ENCODE measurements around the gene GOLGA2. TPM values are rescaled to one million over a fixed set of nuclear protein-coding genes. Genes with fewer than 3 reads are reported as not detected.
A peak's percentile ranks its signal among the peaks of the same experiment; 100 is the strongest.

The GOLGA2 gene
- polyA plus RNA-seq, 1 donor, result 92.5 TPM

GRCh38 chr9:128259156-128259555 lies 16.7 kb downstream of the GOLGA2 start:
- DNase-seq, result no peak

DNA sequence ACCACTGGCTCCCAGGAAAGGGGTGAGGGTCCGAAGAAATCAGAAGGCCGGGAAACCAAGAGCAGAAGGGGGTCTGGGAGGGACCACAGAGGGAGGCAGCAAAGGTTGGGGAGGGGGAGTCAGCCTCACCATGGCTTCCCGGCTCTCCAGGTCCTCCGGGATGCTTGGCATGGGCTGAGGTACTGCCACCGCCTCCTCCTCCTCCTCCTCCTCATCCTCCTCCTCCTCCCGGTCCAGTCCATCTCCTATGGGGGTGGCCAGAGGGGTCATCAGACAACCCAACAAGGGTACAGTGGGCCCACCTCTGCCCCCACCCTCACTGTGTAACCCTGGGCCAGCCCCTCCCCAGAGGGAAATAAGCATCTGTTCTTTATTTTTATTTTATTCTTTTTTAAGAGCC lies 17.5 kb downstream of the GOLGA2 start:
- no peak for DNase-seq

DNA sequence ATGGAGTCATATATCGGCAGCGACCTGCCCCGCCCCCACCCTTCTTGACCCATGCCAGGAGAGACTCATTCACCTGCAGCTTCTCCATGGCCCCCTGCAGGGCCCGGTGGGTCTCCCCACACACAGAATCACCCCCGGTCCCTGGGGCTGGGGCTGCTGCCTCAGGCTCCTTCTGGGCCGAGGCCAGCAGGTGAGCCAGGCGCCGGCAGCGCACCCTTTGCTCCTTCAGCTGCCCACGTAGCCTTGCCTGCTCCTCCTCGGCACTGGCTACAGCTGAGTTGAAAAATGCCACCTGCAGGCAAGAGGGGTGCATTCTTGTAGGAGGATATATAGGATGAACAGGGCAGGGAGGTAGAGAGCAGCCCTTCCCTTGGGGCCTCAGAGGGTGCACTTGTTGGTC lies 17.9 kb downstream of the GOLGA2 start:
- no peak for DNase-seq

GRCh38 chr9:128257086-128257825 lies 18.6 kb downstream of the GOLGA2 start:
- no peak for DNase-seq

DNA sequence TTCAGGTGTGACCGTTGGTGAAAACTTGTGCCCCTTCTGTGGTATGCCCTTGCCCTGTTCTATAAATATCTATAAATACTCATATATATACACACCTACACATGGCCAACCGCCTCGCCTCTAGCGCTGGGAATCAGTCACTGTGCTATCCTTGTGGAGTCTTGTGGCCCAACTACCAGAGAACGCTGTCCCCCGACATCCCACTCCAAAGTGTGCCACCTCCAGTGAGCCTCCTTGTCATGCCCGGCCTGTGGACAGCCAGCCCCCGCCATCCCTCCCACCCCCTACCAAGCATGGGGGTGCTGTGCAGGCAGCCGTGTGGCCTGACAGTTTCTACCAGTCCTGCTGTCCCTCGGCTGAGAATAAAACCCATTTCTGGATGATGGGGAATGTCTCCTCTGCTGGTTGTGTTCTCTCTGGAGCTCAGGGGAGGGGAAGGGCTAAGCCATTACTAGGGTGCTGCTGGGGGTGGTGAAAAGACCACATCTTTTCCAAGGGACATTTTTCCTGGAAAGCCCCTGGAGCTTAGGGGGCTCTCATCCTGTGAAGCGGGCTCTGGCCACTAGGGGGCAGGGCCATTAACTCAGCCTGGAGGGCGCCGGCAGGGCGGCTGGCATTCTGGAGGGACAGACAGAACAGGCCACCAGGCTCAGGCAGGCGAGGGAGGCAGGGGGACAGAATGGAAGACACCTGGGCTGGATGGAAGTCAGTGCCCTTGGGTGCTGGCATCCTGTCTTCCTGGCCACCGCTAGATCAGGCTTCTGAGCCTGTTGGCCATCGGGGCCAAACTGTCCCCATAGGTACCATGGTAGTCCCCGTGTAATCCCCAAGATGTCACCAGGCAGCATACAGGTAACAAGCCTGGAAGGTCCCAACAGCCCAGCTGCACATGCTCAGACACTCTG lies 20.7 kb downstream of the GOLGA2 start:
- DNase-seq, result peak; percentile 64

DNA sequence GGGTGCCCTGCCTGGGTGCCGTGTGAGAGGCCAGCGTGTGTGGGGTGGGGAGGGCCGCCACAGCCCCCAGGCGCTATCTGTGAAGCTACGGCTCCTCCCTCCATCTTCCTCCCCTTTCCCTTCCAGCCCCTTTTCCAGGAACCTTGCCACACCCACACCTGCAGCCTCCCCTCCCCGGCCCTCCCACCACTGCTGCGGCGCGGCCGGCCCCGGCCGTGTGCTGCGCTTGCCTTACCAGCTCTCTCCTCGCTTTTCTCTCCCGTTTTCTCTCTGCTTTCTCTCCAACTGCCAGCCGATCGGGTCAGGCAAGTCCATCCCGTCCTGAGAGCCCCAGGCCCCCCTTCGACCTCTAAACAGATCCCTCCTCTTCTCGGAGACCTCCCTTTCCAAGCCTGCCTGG lies 21.4 kb downstream of the GOLGA2 start:
- DNase-seq, result no peak

- no peak for DNase-seq
Measured at GRCh38 chr9:128253991-128254346, 21.8 kb downstream of the GOLGA2 start.

- no peak for DNase-seq
Measured at GRCh38 chr9:128253140-128253990, 22.4 kb downstream of the GOLGA2 start.

- no peak for DNase-seq
Measured at GRCh38 chr9:128252317-128253139, 23.3 kb downstream of the GOLGA2 start.

- DNase-seq, result no peak
Measured at GRCh38 chr9:128251732-128252100, 24.1 kb downstream of the GOLGA2 start.

- DNase-seq, result no peak
Measured at GRCh38 chr9:128250839-128251731, 24.7 kb downstream of the GOLGA2 start.

DNA sequence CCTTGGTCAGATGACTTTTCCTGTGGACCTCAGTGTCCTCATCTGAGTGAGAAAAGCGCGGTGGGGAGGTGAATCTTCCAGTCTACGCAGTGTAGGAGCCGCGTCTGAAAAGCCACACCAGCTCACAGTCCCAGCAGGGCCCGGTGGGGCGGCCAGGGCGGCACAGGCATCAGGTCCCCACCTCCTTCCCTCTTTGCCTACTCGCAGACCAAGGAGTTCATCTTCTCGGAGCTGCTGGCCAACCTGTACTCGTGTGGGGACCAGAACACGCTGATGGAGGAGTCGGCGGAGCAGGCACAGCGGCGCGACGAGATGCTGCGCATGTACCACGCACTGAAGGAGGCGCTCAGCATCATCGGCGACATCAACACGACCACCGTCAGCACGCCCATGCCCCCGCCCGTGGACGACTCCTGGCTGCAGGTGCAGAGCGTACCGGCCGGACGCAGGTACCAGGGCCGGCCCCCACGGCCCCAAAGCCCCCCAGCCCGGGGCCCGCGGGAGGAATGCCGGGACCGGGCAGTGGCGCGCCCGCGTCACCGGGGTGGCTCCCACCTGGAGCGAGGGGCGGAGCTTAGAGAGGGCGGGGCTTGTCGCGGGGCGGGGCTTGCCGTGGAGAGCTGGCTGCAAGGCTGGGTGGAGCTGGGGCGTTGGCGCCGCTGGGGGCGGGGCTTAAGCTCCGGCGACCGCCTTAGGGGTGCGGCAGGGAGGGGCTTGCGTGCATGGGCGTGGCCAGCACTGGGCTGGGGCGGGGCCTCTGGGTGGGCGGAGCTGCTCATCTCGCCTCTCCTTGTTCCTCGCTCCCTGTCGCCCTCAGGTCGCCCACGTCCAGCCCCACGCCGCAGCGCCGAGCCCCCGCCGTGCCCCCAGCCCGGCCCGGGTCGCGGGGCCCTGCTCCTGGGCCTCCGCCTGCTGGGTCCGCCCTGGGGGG lies 25.6 kb downstream of the GOLGA2 start:
- peak; percentile 84 for DNase-seq

DNA sequence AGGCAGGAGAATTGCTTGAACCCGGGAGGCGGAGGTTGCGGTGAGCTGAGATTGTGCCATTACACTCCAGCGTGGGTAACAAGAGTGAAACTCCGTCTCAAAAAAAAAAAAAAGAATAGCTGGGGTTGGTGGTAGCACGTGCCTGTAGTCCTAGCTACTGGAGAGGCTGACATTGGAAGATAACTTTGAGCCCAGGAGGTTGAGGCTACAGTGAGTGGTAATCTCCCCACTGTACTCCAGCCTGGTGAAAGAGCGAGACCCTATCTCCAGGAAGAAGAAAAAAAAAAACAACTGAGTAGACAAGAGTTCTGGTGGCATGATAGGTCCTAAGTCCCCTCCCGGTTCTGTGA lies 26.3 kb downstream of the GOLGA2 start:
- DNase-seq, result no peak

DNA sequence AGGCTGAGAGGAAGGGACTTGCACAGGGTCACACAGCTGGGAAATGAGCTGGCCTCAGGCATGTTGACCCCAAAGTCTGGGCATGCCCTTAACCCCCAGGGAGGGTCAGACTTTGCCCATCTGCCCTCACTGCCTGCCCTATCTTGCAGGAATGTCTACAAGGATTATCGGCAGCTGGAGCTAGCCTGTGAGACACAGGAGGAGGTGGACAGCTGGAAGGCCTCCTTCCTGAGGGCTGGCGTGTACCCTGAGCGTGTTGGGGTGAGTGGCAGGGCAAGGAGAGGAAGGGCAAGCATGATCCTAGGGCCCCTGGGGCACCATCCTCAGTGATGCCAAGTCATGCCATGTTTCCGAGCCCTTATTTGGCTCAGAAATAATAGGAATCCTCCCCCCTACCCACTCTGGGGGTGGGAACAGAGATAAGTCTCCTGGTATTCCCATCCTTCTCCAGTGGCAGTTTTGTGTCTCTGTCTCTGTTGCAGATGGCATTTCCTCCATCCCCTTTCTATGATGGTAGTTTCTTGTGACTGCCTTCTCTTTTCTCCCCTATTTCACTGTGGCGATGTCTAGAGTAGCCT lies 28.5 kb downstream of the GOLGA2 start:
- no peak for DNase-seq

GRCh38 chr9:128246471-128246870 lies 29.3 kb downstream of the GOLGA2 start:
- no peak for DNase-seq

GRCh38 chr9:128245421-128246151 lies 30.2 kb downstream of the GOLGA2 start:
- DNase-seq, result peak; percentile 79

DNA sequence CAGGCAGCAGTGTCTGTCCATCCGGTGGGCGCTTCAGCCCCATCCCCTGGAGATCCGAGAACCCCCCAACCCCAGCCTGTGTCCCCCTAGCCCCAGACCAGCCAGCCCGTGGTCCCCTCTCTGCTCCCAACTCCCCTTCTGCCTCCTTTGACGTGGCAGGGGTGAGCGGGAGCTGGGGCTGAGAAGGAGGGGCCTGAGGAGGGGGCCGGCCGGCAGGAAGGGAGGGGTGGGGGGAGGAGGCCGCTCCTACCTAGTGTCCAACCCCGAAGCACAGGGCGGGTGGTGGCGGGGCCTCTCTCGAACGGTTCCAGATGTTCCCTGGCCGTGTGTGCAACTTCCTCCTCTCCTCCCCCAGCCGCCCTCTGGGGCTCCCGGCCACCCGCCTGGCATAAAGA lies 31.0 kb downstream of the GOLGA2 start:
- peak; percentile 88 for DNase-seq

DNA sequence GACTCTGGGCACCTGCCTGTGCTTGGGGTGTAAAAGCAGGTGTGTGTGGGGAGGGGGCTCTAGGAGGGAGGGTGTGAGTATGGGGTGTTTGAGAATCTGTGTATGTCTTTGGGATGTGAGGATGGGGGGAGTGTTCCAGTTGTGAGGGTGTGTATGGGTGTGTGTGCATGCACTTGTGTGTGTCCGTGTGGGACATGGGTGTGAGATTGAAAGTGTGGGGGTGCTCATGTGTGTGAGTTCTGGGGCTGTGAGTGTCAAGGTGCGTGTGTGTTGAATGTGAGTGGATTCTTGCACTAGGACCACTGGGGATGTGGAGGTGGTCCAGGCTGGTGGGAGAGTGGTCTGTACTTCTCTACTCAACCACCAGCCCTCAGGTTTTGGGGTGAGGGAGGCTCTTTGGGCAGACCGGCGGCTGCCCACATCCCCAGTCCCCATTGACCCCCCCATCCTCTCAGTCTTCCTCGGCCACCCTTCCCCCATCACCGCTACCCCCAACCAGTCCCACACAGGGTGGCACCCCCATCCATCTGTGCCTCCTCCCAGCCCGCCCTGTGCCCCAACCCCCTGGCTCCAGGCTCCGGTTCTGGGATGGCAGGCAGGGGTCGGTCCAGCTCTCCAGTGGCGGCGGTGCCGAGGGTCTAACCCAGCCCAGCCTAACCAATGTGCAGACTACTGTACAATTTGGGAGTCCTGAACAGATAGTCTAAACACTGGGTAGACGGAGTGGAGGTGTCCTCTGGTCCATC lies 31.5 kb downstream of the GOLGA2 start:
- DNase-seq, result no peak

Data from left kidney (tissue), 2 donors.